ENCODE results near the gene ADCY10. TPM values are rescaled to one million over a fixed set of nuclear protein-coding genes. Genes with fewer than 3 reads are reported as not detected.

Gene ADCY10
- total RNA-seq, 1 donor from 2014 or later: 0.09 TPM

DNA sequence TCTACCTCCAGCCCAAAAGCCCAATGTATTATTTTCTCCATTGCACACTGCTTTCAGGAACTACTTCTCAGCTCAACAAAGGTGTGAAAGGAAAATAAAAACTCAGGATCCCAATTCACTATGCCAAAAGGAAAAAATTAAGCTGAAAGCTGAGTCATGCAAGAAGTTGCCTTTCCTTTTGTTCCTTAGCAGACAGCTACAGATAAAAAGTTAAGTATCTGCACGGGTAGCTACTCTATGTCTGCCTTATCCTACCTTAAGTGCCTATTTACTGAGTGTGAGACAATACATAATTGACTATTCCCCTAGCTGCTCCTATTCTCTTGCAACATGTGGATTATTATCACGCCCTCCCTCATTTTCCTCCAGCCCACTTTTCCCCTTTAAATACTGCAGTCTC lies 84.1 kb downstream of the ADCY10 start:
- H3K4me1 ChIP-seq: no peaks in the 10 kb centered on the region
- intact Hi-C loops (cut with DNase I): no loop called here

GRCh38 chr1:167826127-167826526 lies 87.8 kb downstream of the ADCY10 start:
- no peaks in the 10 kb centered on the region for H3K9me3 ChIP-seq
- no peaks in the 10 kb centered on the region for H3K4me1 ChIP-seq
- H3K4me3 ChIP-seq: no peak overlapping the region
- no peak overlapping the region for H3K27ac ChIP-seq
- H3K36me3 ChIP-seq: no peaks in the 10 kb centered on the region
- ATAC-seq (no peak), DNase-seq (no peak)
- no peaks in the 10 kb centered on the region for H3K27me3 ChIP-seq (ENCODE audit: low read depth)
- TF ChIP-seq, protein P1, sequence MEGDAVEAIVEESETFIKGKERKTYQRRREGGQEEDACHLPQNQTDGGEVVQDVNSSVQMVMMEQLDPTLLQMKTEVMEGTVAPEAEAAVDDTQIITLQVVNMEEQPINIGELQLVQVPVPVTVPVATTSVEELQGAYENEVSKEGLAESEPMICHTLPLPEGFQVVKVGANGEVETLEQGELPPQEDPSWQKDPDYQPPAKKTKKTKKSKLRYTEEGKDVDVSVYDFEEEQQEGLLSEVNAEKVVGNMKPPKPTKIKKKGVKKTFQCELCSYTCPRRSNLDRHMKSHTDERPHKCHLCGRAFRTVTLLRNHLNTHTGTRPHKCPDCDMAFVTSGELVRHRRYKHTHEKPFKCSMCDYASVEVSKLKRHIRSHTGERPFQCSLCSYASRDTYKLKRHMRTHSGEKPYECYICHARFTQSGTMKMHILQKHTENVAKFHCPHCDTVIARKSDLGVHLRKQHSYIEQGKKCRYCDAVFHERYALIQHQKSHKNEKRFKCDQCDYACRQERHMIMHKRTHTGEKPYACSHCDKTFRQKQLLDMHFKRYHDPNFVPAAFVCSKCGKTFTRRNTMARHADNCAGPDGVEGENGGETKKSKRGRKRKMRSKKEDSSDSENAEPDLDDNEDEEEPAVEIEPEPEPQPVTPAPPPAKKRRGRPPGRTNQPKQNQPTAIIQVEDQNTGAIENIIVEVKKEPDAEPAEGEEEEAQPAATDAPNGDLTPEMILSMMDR (IDR thresholded peaks at IDR 0.05): no peak
- intact Hi-C loops (cut with DNase I): no loop called here

More for the DNA sequence above, 84.1 kb downstream of the ADCY10 start:
- no peak overlapping the region for H3K27ac ChIP-seq
- no peaks in the 10 kb centered on the region for H3K27me3 ChIP-seq (ENCODE audit: low read depth)
- DNase-seq (no peak), ATAC-seq (no peak)
- no peaks in the 10 kb centered on the region for H3K9me3 ChIP-seq
- no peak overlapping the region for H3K4me3 ChIP-seq
- H3K36me3 ChIP-seq: no peaks in the 10 kb centered on the region
- TF ChIP-seq, protein P1 (IDR thresholded peaks at IDR 0.05): no peak

GRCh38 chr1:167825419-167826079 lies 88.4 kb downstream of the ADCY10 start:
- ATAC-seq (no peak), DNase-seq (no peak)
- Histone ChIP-seq H3K9me3 (no peaks in the 10 kb centered on the region), H3K4me1 (no peaks in the 10 kb centered on the region), H3K36me3 (no peaks in the 10 kb centered on the region), H3K4me3 (no peak overlapping the region), H3K27ac (no peak overlapping the region), H3K27me3 (ENCODE audit: low read depth) (no peaks in the 10 kb centered on the region)
- TF ChIP-seq, protein P1 (IDR thresholded peaks at IDR 0.05): no peak
- intact Hi-C loops (cut with DNase I): no loop called here

DNA sequence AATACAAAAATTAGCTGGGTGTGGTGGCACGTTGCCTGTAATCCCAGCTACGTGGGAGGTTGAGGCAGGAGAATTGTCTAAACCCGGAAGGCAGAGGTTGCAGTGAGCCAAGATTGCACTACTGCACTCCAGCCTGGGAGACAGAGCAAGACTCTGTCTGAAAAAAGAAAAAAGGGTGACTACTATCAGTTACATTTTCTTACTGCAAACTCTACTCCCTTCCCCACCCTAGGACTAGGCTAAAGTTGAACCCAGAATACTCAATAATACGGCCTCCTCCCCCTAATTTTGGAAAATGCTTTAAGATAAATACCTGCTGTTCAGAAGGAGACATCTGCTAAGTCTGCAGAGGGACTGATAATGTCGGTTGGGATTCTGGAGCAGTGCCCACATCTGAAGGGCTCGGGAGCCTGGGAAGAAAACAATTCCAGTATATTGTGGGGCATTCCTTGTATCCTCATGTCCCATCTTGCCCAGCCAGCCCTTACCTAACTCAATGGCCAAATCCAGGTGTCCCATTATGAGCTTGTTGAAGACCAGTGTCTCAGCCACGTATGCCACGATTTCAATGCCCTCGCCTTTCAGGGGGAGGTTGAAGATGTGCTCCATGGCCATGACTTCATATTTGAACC lies 89.7 kb downstream of the ADCY10 start:
- H3K9me3 ChIP-seq: no peaks in the 10 kb centered on the region
- no peaks in the 10 kb centered on the region for H3K27me3 ChIP-seq (ENCODE audit: low read depth)
- no peaks in the 10 kb centered on the region for H3K4me1 ChIP-seq
- TF ChIP-seq, protein P1 (IDR thresholded peaks at IDR 0.05): no peak
- H3K4me3 ChIP-seq: no peak overlapping the region
- ATAC-seq: no peak
- intact Hi-C loops (cut with DNase I): no loop called here
- no peaks in the 10 kb centered on the region for H3K36me3 ChIP-seq
- DNase-seq: no peak
- no peak overlapping the region for H3K27ac ChIP-seq

DNA sequence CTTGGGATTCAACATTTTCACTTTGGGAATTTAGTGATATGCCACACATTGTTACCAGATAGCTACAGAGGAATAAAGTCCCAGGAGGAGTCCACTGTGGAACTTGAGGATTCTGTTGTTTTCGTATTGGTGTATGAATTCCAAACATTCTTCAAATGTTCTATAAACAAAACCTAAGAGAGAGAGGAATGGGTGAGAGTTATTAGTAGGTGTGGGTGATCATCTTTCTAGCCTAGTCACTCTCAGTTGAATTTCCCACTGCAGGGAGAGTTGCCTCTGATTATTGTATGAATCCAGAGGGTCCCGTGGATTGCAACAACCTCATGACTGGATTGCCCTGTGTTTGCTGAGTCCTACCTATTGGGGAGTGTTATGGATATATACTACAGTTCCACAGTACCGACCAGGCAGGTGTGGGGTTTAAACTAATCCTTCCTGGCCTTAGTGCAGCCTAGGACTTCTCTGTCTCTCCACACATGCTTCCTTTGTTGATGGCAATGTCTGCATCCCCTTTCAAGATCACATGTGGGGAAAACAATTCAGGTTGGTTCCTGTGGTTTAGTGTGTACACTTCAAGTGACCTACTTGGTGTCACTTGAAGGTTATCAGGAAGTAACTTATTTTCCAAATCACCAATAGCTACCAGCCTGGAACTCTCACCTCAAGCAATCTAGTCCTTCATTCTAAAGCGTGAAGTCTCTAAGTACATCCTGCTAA lies 91.8 kb downstream of the ADCY10 start:
- Histone ChIP-seq H3K4me3 (no peak overlapping the region), H3K36me3 (no peaks in the 10 kb centered on the region), H3K27ac (no peak overlapping the region), H3K9me3 (no peaks in the 10 kb centered on the region), H3K4me1 (no peaks in the 10 kb centered on the region), H3K27me3 (ENCODE audit: low read depth) (no peaks in the 10 kb centered on the region)
- TF ChIP-seq, protein P1 (IDR thresholded peaks at IDR 0.05): no peak
- no peak for DNase-seq
- ATAC-seq: peak; percentile 30 to 52
- intact Hi-C loops (cut with DNase I): no loop called here
